Body of pancreas (tissue), 4 donors: ENCODE results near the gene EPHB2.

Experiments
- CTCF ChIP-seq, 7 experiments: fragments of 450-650 bp in 4 of 7; fragments of 200-600 bp in 3 of 7; sonication (generic) in 3 of 7; IDR thresholded peaks; one replicate each; pipeline ENCODE4 v1.5.1; 2016 to 2019; ENCODE audit warnings: antibody characterized with exemption in 7 of 7
- POLR2A ChIP-seq, 3 donors: fragments of 450-650 bp; IDR thresholded peaks; one replicate each; pipeline ENCODE4 v1.6.1; 2016; ENCODE audit warnings: antibody characterized with exemption in 3 of 3, mild to moderate bottlenecking in 2 of 3

- TF ChIP-seq CTCF (IDR thresholded peaks at IDR 0.05) (no peak), POLR2A (IDR thresholded peaks at IDR 0.05) (no peak)
Measured at GRCh38 chr1:22841860-22842281, 131.2 kb downstream of the EPHB2 start.
